H9 (cell line): ENCODE results near the gene CCDC92B. TPM values are rescaled to one million over a fixed set of nuclear protein-coding genes. Genes with fewer than 3 reads are reported as not detected.

Source experiments
- DNase-seq: peaks from one replicate; pipeline ENCODE4 v3.0.0-alpha.2; 2017
- H2AFZ ChIP-seq: one replicate; pipeline ENCODE4 v1.6.1; 2013; ENCODE audit warnings: mild to moderate bottlenecking, low read length, control low read depth, moderate library complexity
- H2AK5ac ChIP-seq: 2 replicates; pipeline ENCODE4 v1.6.1; 2013; ENCODE audit warnings: low read length, control low read depth, mixed read lengths; ENCODE audit not compliant: insufficient read length
- H2BK120ac ChIP-seq: one replicate; pipeline ENCODE4 v1.6.1; 2013; ENCODE audit warnings: low read depth, mild to moderate bottlenecking, low read length, control low read depth, inconsistent platforms; ENCODE audit not compliant: poor library complexity, severe bottlenecking
- H2BK12ac ChIP-seq: 2 replicates; pipeline ENCODE4 v1.6.1; 2013; ENCODE audit warnings: low read length, control low read depth, mixed read lengths, low read depth; ENCODE audit not compliant: insufficient read length
- H2BK15ac ChIP-seq: 2 replicates; pipeline ENCODE4 v1.6.1; 2013; ENCODE audit warnings: low read depth, low read length, control low read depth
- H2BK20ac ChIP-seq: one replicate; pipeline ENCODE4 v1.6.1; 2013; ENCODE audit warnings: low read depth, mild to moderate bottlenecking, low read length, control low read depth, inconsistent platforms; ENCODE audit not compliant: poor library complexity, severe bottlenecking
- H2BK5ac ChIP-seq: 2 replicates; pipeline ENCODE4 v1.6.1; 2013; ENCODE audit warnings: low read length, control low read depth, mixed read lengths; ENCODE audit not compliant: insufficient read length
- H3K14ac ChIP-seq: 2 replicates; pipeline ENCODE4 v1.6.1; 2013; ENCODE audit warnings: low read length, control low read depth; ENCODE audit not compliant: insufficient read depth
- H3K18ac ChIP-seq: 2 replicates; pipeline ENCODE4 v1.6.1; 2013; ENCODE audit warnings: low read depth, mild to moderate bottlenecking, mixed read lengths, low read length, control low read depth; ENCODE audit not compliant: insufficient read length
- H3K23ac ChIP-seq: 2 replicates; pipeline ENCODE4 v1.6.1; 2013; ENCODE audit warnings: low read length, control low read depth, mixed read lengths, low read depth; ENCODE audit not compliant: insufficient read length
- H3K23me2 ChIP-seq: 2 replicates; pipeline ENCODE4 v1.6.1; 2013; ENCODE audit warnings: low read depth, mild to moderate bottlenecking, mixed read lengths, low read length, control low read depth; ENCODE audit not compliant: insufficient read length, poor library complexity, severe bottlenecking
- H3K27ac ChIP-seq: 2 replicates; pipeline ENCODE4 v1.5.1; 2013; ENCODE audit warnings: low read length, control low read depth, mixed read lengths, low read depth; ENCODE audit not compliant: insufficient read length
- H3K27me3 ChIP-seq: 2 replicates; pipeline ENCODE4 v1.6.1; 2013; ENCODE audit warnings: low read length, control low read depth, inconsistent platforms; ENCODE audit not compliant: insufficient read depth
- H3K4ac ChIP-seq: 2 replicates; pipeline ENCODE4 v1.6.1; 2013; ENCODE audit warnings: low read depth, mild to moderate bottlenecking, control low read depth, inconsistent platforms, low read length, moderate library complexity
- H3K4me1 ChIP-seq: 2 replicates; pipeline ENCODE4 v1.6.1; 2013; ENCODE audit warnings: low read length, control low read depth, inconsistent platforms; ENCODE audit not compliant: insufficient read depth
- H3K4me2 ChIP-seq: 2 replicates; pipeline ENCODE4 v1.6.1; 2013; ENCODE audit warnings: low read length, control low read depth, mixed read lengths; ENCODE audit not compliant: insufficient read length, insufficient read depth
- H3K56ac ChIP-seq: 2 replicates; pipeline ENCODE4 v1.6.1; 2013; ENCODE audit warnings: low read depth, mild to moderate bottlenecking, mixed read lengths, low read length, control low read depth; ENCODE audit not compliant: insufficient read length
- H3K79me1 ChIP-seq: 2 replicates; pipeline ENCODE4 v1.6.1; 2013; ENCODE audit warnings: low read depth, mild to moderate bottlenecking, moderate library complexity, low read length, control low read depth, inconsistent platforms; ENCODE audit not compliant: insufficient read depth, poor library complexity, severe bottlenecking
- H3K79me2 ChIP-seq: 2 replicates; pipeline ENCODE4 v1.6.1; 2013; ENCODE audit warnings: low read length, control low read depth, inconsistent platforms; ENCODE audit not compliant: insufficient read depth
- H3K9ac ChIP-seq: 2 replicates; pipeline ENCODE4 v1.6.1; 2013; ENCODE audit warnings: low read length, control low read depth, mixed read lengths; ENCODE audit not compliant: insufficient read length; ENCODE audit errors: extremely low read depth
- H3K9me3 ChIP-seq: one replicate; pipeline ENCODE4 v1.6.1; 2013; ENCODE audit warnings: low read depth, low read length, inconsistent platforms; ENCODE audit not compliant: control insufficient read depth
- H3T11ph ChIP-seq: one replicate; pipeline ENCODE4 v1.6.1; 2013; ENCODE audit warnings: mild to moderate bottlenecking, low read length, control low read depth, inconsistent platforms
- H4K20me1 ChIP-seq: one replicate; pipeline ENCODE4 v1.6.1; 2013; ENCODE audit not compliant: control insufficient read depth, insufficient read length, insufficient read depth
- H4K5ac ChIP-seq: 2 replicates; pipeline ENCODE4 v1.6.1; 2013; ENCODE audit warnings: low read depth, mild to moderate bottlenecking, mixed read lengths, low read length, control low read depth; ENCODE audit not compliant: insufficient read length
- H4K8ac ChIP-seq: replicated peaks from 2 replicates; pipeline ENCODE4 v1.6.1; 2013; ENCODE audit warnings: low read length, control low read depth, mixed read lengths, low read depth; ENCODE audit not compliant: insufficient read length
- H4K91ac ChIP-seq: 2 replicates; pipeline ENCODE4 v1.6.1; 2013; ENCODE audit warnings: low read depth, mild to moderate bottlenecking, moderate library complexity, mixed read lengths, low read length, control low read depth; ENCODE audit not compliant: insufficient read length
- H3K27ac Mint-ChIP-seq, 3 experiments: 2 replicates in 2 of 3; 3 replicates in 1 of 3; pipeline ENCODE4 v1.8.0; 2020 to 2021; ENCODE audit warnings: mixed read lengths in 3 of 3, mild to moderate bottlenecking in 1 of 3, moderate library complexity in 1 of 3
- H3K27me3 Mint-ChIP-seq: 2 replicates; pipeline ENCODE4 v1.8.0; 2021; ENCODE audit warnings: low read depth, mild to moderate bottlenecking, moderate library complexity, mixed read lengths
- H3K36me3 Mint-ChIP-seq, 3 experiments: 2 replicates in 2 of 3; 3 replicates in 1 of 3; pipeline ENCODE4 v1.8.0; 2020 to 2021; ENCODE audit warnings: low read depth in 3 of 3, mixed read lengths in 3 of 3; ENCODE audit not compliant: insufficient read depth in 1 of 3
- H3K4me1 Mint-ChIP-seq, 2 experiments: 2 replicates each; pipeline ENCODE4 v1.8.0; 2020; ENCODE audit warnings: mixed read lengths in 2 of 2
- H3K4me3 Mint-ChIP-seq, 2 experiments: 2 replicates in 1 of 2; 3 replicates in 1 of 2; pipeline ENCODE4 v1.8.0; 2020 to 2021; ENCODE audit warnings: mild to moderate bottlenecking in 2 of 2, mixed read lengths in 2 of 2, moderate library complexity in 1 of 2
- H3K9me3 Mint-ChIP-seq, 2 experiments: 2 replicates in 1 of 2; 3 replicates in 1 of 2; pipeline ENCODE4 v1.8.0; 2020; ENCODE audit warnings: mild to moderate bottlenecking in 2 of 2, mixed read lengths in 2 of 2, moderate library complexity in 1 of 2
- CTCF ChIP-seq: fragments of 200-600 bp; sonication (generic); conservative IDR thresholded peaks from 3 replicates; pipeline ENCODE4 v1.8.0; 2021; ENCODE audit warnings: antibody characterized with exemption, mild to moderate bottlenecking
- WGBS: extraction: QIAGEN DNeasy Blood & Tissue Kit; methylation state at CpG from one replicate; pipeline ENCODE4 v1.1.7; 2013; ENCODE audit warnings: missing lambda C conversion rate, low lambda C conversion rate, mixed read lengths; ENCODE audit not compliant: insufficient read length; ENCODE audit errors: extremely low coverage; 5-methylcytosine and 5-hydroxymethylcytosine counted together
- total RNA-seq: library from RNA; stranded (reverse); gene quantifications from 2 replicates; pipeline ENCODE4 v1.2.1, GENCODE V29; 2021

Gene CCDC92B
- total RNA-seq, 1 experiment from 2014 or later, result 8.0 TPM

GRCh38 chr17:2731807-2732206, 17.6 kb downstream of the CCDC92B start:
- WGBS, result no CpG with 5 or more reads among the region's 10 CpGs
- Histone ChIP-seq H3K14ac (no peak overlapping the region), H4K20me1 (no peaks in the 10 kb centered on the region), H2BK120ac (no peak overlapping the region), H2AK5ac (no peak overlapping the region), H2BK5ac (no peak overlapping the region), H3K27ac (no peak overlapping the region), H2BK20ac (no peak overlapping the region), H3K79me2 (no peaks in the 10 kb centered on the region), H4K91ac (no peak overlapping the region), H3K23ac (no peak overlapping the region), H3K18ac (no peak overlapping the region), H3K9me3 (no peaks in the 10 kb centered on the region), H3K27me3 (no peaks in the 10 kb centered on the region), H3K4ac (no peak overlapping the region), H2BK12ac (no peak overlapping the region), H3K79me1 (no peaks in the 10 kb centered on the region), H2AFZ (no peak overlapping the region), H3T11ph (no peak overlapping the region), H3K9ac (no peak overlapping the region), H4K5ac (no peak overlapping the region), H4K8ac (no peak overlapping the region), H3K4me1 (no peaks in the 10 kb centered on the region), H3K56ac (no peak overlapping the region), H2BK15ac (no peak overlapping the region), H3K4me2 (no peak overlapping the region), H3K23me2 (peaks cover 4% of the 10 kb centered on the region)
- H3K4me1 Mint-ChIP-seq, result no peaks in the 10 kb centered on the region
- no peaks in the 10 kb centered on the region; the same call in none of the 2 replicates for H3K27me3 Mint-ChIP-seq
- H3K36me3 Mint-ChIP-seq, result peaks cover 5 to 29% (median 22%) of the 10 kb centered on the region in 3 experiments; a peak in 5 of 7 replicates
- no peak overlapping the region for H3K4me3 Mint-ChIP-seq
- H3K9me3 Mint-ChIP-seq, result no peaks in the 10 kb centered on the region; a peak in 1 of 5 replicates
- no peak for DNase-seq
- TF ChIP-seq CTCF, result no peak
- H3K27ac Mint-ChIP-seq, result no peak overlapping the region
